Measurements from ENCODE around the gene POLR1G. TPM values are rescaled to one million over a fixed set of nuclear protein-coding genes. Genes with fewer than 3 reads are reported as not detected.

The POLR1G gene
- total RNA-seq, 1 donor from 2014 or later: 7.4 TPM

GRCh38 chr19:45421947-45422498 lies 15.6 kb downstream of the POLR1G start:
- Mint-ChIP-seq H3K4me1 (ENCODE audit: low read depth) (peaks cover 17% of the 10 kb centered on the region), H3K27me3 (no peaks in the 10 kb centered on the region), H3K27ac (no peak overlapping the region), H3K9me3 (ENCODE audit: low read depth) (no peaks in the 10 kb centered on the region), H3K36me3 (ENCODE audit: insufficient read depth) (peaks cover 8% of the 10 kb centered on the region), H3K4me3 (ENCODE audit: low read depth) (peak overlapping the region; percentile 44)
- no peak for DNase-seq (ENCODE audit: low spot score, unreplicated experiment)
- TF ChIP-seq CTCF (IDR thresholded peaks at IDR 0.05; ENCODE audit: unreplicated experiment): no peak

GRCh38 chr19:45423033-45423588 lies 16.7 kb downstream of the POLR1G start:
- Mint-ChIP-seq H3K9me3 (ENCODE audit: low read depth) (no peaks in the 10 kb centered on the region), H3K4me1 (ENCODE audit: low read depth) (peaks cover 17% of the 10 kb centered on the region), H3K27ac (peak overlapping the region; percentile 94), H3K27me3 (no peaks in the 10 kb centered on the region), H3K36me3 (ENCODE audit: insufficient read depth) (peaks cover 4% of the 10 kb centered on the region), H3K4me3 (ENCODE audit: low read depth) (peak overlapping the region; percentile 75)
- TF ChIP-seq CTCF (IDR thresholded peaks at IDR 0.05; ENCODE audit: unreplicated experiment): no peak
- no peak for DNase-seq (ENCODE audit: low spot score, unreplicated experiment)

GRCh38 chr19:45423589-45424190 lies 17.2 kb downstream of the POLR1G start, which contains the start of gene ERCC1:
TSS of gene ERCC1 (minus strand) at chr19:45423917. CDS start at chr19:45423374, 543 bp downstream.
- DNase-seq (ENCODE audit: low spot score, unreplicated experiment): peak; percentile 96
- Mint-ChIP-seq H3K4me3 (ENCODE audit: low read depth) (peak within 1 kb of the TSS; percentile 75), H3K27me3 (peaks cover 4% of the 10 kb centered on the region), H3K9me3 (ENCODE audit: low read depth) (no peaks in the 10 kb centered on the region), H3K27ac (peak within 1 kb of the TSS; percentile 94), H3K36me3 (ENCODE audit: insufficient read depth) (peaks cover 4% of the 10 kb centered on the region), H3K4me1 (ENCODE audit: low read depth) (peaks cover 19% of the 10 kb centered on the region)
- TF ChIP-seq CTCF (IDR thresholded peaks at IDR 0.05; ENCODE audit: unreplicated experiment): no peak

- no peak for TF ChIP-seq CTCF (IDR thresholded peaks at IDR 0.05; ENCODE audit: unreplicated experiment)
- peaks cover 4% of the 10 kb centered on the region for H3K27me3 Mint-ChIP-seq
- no peak for DNase-seq (ENCODE audit: low spot score, unreplicated experiment)
- no peaks in the 10 kb centered on the region for H3K9me3 Mint-ChIP-seq (ENCODE audit: low read depth)
- peak overlapping the region; percentile 75 for H3K4me3 Mint-ChIP-seq (ENCODE audit: low read depth)
- peaks cover 19% of the 10 kb centered on the region for H3K4me1 Mint-ChIP-seq (ENCODE audit: low read depth)
- peak overlapping the region; percentile 94 for H3K27ac Mint-ChIP-seq
- H3K36me3 Mint-ChIP-seq (ENCODE audit: insufficient read depth): peaks cover 4% of the 10 kb centered on the region
These were observed 18.0 kb downstream of the POLR1G start for GRCh38 chr19:45424191-45425058.

Measured in progenitor cell of endocrine pancreas (in vitro differentiated cells).